Endodermal cell (in vitro differentiated cells): ENCODE data around the gene TCF12. TPM values are rescaled to one million over a fixed set of nuclear protein-coding genes. Genes with fewer than 3 reads are reported as not detected.
A peak's percentile ranks its signal among the peaks of the same experiment; 100 is the strongest.

ENCODE experiments used
- DNase-seq: peaks from one replicate; pipeline ENCODE4 v3.0.0-alpha.2; 2017
- H3K27ac ChIP-seq: 2 replicates; pipeline ENCODE4 v1.5.1; 2013; ENCODE audit warnings: mild to moderate bottlenecking, low read depth, low read length, moderate library complexity
- H3K27me3 ChIP-seq: 2 replicates; pipeline ENCODE4 v1.6.1; 2013; ENCODE audit warnings: mild to moderate bottlenecking, low read length, moderate library complexity; ENCODE audit not compliant: insufficient read depth, control insufficient read depth, poor library complexity, severe bottlenecking
- H3K36me3 ChIP-seq: 2 replicates; pipeline ENCODE4 v1.7.0; 2013; ENCODE audit warnings: mild to moderate bottlenecking, low read length, moderate library complexity; ENCODE audit not compliant: control insufficient read depth, insufficient read depth
- H3K4me1 ChIP-seq: one replicate; pipeline ENCODE4 v1.7.0; 2013; ENCODE audit warnings: low read length; ENCODE audit not compliant: control insufficient read depth, insufficient read depth
- H3K4me3 ChIP-seq: 2 replicates; pipeline ENCODE4 v1.5.1; 2013; ENCODE audit warnings: mild to moderate bottlenecking, low read length, moderate library complexity
- H3K9ac ChIP-seq: 2 replicates; pipeline ENCODE4 v1.6.1; 2013; ENCODE audit warnings: mild to moderate bottlenecking, low read length, moderate library complexity; ENCODE audit not compliant: poor library complexity, severe bottlenecking; ENCODE audit errors: extremely low read depth
- H3K9me3 ChIP-seq: 2 replicates; pipeline ENCODE4 v1.6.1; 2013; ENCODE audit warnings: mild to moderate bottlenecking, low read length, moderate library complexity; ENCODE audit not compliant: control insufficient read depth
- H3K27ac Mint-ChIP-seq: 2 replicates; pipeline ENCODE4 v1.8.0; 2020; ENCODE audit warnings: mixed read lengths
- H3K27me3 Mint-ChIP-seq: 2 replicates; pipeline ENCODE4 v1.8.0; 2021; ENCODE audit warnings: mild to moderate bottlenecking, mixed read lengths; ENCODE audit not compliant: insufficient read depth
- H3K36me3 Mint-ChIP-seq: 2 replicates; pipeline ENCODE4 v1.8.0; 2020; ENCODE audit warnings: low read depth, mixed read lengths
- H3K4me1 Mint-ChIP-seq: 2 replicates; pipeline ENCODE4 v1.8.0; 2020; ENCODE audit warnings: mixed read lengths
- H3K4me3 Mint-ChIP-seq: 2 replicates; pipeline ENCODE4 v1.8.0; 2020; ENCODE audit warnings: mild to moderate bottlenecking, moderate library complexity, mixed read lengths
- H3K9me3 Mint-ChIP-seq: 2 replicates; pipeline ENCODE4 v1.8.0; 2020; ENCODE audit warnings: mild to moderate bottlenecking, mixed read lengths
- CTCF ChIP-seq: fragments of 200-600 bp; sonication (generic); conservative IDR thresholded peaks from 2 replicates; pipeline ENCODE4 v1.5.0; 2021; ENCODE audit warnings: antibody characterized with exemption, mild to moderate bottlenecking
- WGBS, 2 experiments: methylation state at CpG; one replicate each; pipeline versions ENCODE4 v1.1.5 to v1.1.7; 2013; ENCODE audit warnings: missing lambda C conversion rate in 2 of 2, mixed read lengths in 1 of 2; ENCODE audit not compliant: insufficient coverage in 1 of 2, insufficient read length in 1 of 2; 5-methylcytosine and 5-hydroxymethylcytosine counted together
- total RNA-seq, 2 donors: library from RNA; stranded (reverse); fragmentation: NEBNext Ultra II Directional in 1 of 2; extraction: Animal tissue kit (Norgen Biotek cat#: 25700) in 1 of 2; gene quantifications; 2 replicates in 1 of 2; 3 replicates in 1 of 2; pipeline ENCODE4 v1.2.1, GENCODE V29; 2021

The TCF12 gene
- total RNA-seq, 2 donors from 2014 or later: 103 to 121 TPM

- no peak for DNase-seq
- Mint-ChIP-seq H3K4me1 (peaks cover 37% of the 10 kb centered on the region), H3K27ac (peak overlapping the region; percentile 33), H3K9me3 (no peaks in the 10 kb centered on the region), H3K27me3 (no peaks in the 10 kb centered on the region), H3K4me3 (no peak overlapping the region), H3K36me3 (peaks cover 38% of the 10 kb centered on the region)
- Histone ChIP-seq H3K4me1 (peaks cover 8% of the 10 kb centered on the region), H3K36me3 (peaks cover 59% of the 10 kb centered on the region), H3K27ac (no peak overlapping the region), H3K4me3 (peak overlapping the region; percentile 22), H3K9ac (peak overlapping the region; percentile 8), H3K9me3 (no peaks in the 10 kb centered on the region), H3K27me3 (no peaks in the 10 kb centered on the region)
- WGBS, 2 experiments: 100% methylated on average over 1 of the region's 1 CpG; no CpG with 5 or more reads in 1 of the 2 experiments
- TF ChIP-seq CTCF: no peak
These were observed 9.4 kb downstream of the TCF12 start for GRCh38 chr15:56927816-56928215.

GRCh38 chr15:56929399-56929798 is 11.0 kb downstream of the TCF12 start:
- no peak overlapping the region for H3K9ac ChIP-seq
- H3K4me3 Mint-ChIP-seq: no peak overlapping the region
- H3K36me3 ChIP-seq: peaks cover 49% of the 10 kb centered on the region
- peaks cover 8% of the 10 kb centered on the region for H3K4me1 ChIP-seq
- DNase-seq: no peak
- peaks cover under 1% of the 10 kb centered on the region for H3K9me3 Mint-ChIP-seq
- H3K27ac Mint-ChIP-seq: no peak overlapping the region
- H3K4me1 Mint-ChIP-seq: peaks cover 37% of the 10 kb centered on the region
- H3K9me3 ChIP-seq: peaks cover under 1% of the 10 kb centered on the region
- TF ChIP-seq CTCF: no peak
- no peaks in the 10 kb centered on the region for H3K27me3 ChIP-seq
- peaks cover 36% of the 10 kb centered on the region for H3K36me3 Mint-ChIP-seq
- H3K27me3 Mint-ChIP-seq: no peaks in the 10 kb centered on the region
- no peak overlapping the region for H3K4me3 ChIP-seq
- no peak overlapping the region for H3K27ac ChIP-seq

GRCh38 chr15:56929933-56930332 is 11.5 kb downstream of the TCF12 start:
- Histone ChIP-seq H3K4me1 (peaks cover 8% of the 10 kb centered on the region), H3K36me3 (peaks cover 50% of the 10 kb centered on the region), H3K9ac (no peak overlapping the region), H3K9me3 (peaks cover 6% of the 10 kb centered on the region), H3K27ac (no peak overlapping the region), H3K27me3 (no peaks in the 10 kb centered on the region), H3K4me3 (no peak overlapping the region)
- Mint-ChIP-seq H3K27ac (peak overlapping the region; percentile 50), H3K4me3 (no peak overlapping the region), H3K9me3 (peaks cover 3% of the 10 kb centered on the region), H3K36me3 (peaks cover 37% of the 10 kb centered on the region), H3K4me1 (peaks cover 37% of the 10 kb centered on the region), H3K27me3 (no peaks in the 10 kb centered on the region)
- TF ChIP-seq CTCF: no peak
- whole genome bisulfite sequencing, 2 experiments: 91 to 98% methylated on average over 1 to 3 of the region's 3 CpGs
- DNase-seq: no peak
